Effector memory CD8-positive, alpha-beta T cell (primary cell): Measurements from ENCODE around the gene PTPRR.
A peak's percentile ranks its signal among the peaks of the same experiment; 100 is the strongest.

Experiments used
- ATAC-seq: fragments of 150-1000 bp; cut with Tn5 transposase; replicated peaks from 2 replicates; pipeline ENCODE4 v1.10.0; 2021; ENCODE audit warnings: mild to moderate bottlenecking, moderate library complexity
- DNase-seq, 3 experiments: peaks; one replicate each; pipeline ENCODE4 v3.0.0; 2021
- H3K27ac Mint-ChIP-seq, 2 donors: one replicate each; pipeline ENCODE4 v1.8.0; 2022; ENCODE audit warnings: mild to moderate bottlenecking in 2 of 2, mixed read lengths in 2 of 2, moderate library complexity in 2 of 2
- H3K27me3 Mint-ChIP-seq, 2 donors: one replicate each; pipeline ENCODE4 v1.8.0; 2022; ENCODE audit warnings: mixed read lengths in 2 of 2
- H3K36me3 Mint-ChIP-seq: one replicate; pipeline ENCODE4 v1.8.0; 2022; ENCODE audit warnings: mild to moderate bottlenecking, moderate library complexity, mixed read lengths; ENCODE audit not compliant: insufficient read depth
- H3K4me1 Mint-ChIP-seq, 2 donors: one replicate each; pipeline ENCODE4 v1.8.0; 2022; ENCODE audit warnings: low read depth in 2 of 2, mixed read lengths in 2 of 2
- H3K4me3 Mint-ChIP-seq, 2 donors: one replicate each; pipeline ENCODE4 v1.8.0; 2022; ENCODE audit warnings: mild to moderate bottlenecking in 2 of 2, mixed read lengths in 2 of 2, moderate library complexity in 2 of 2
- H3K9me3 Mint-ChIP-seq, 2 donors: one replicate each; pipeline ENCODE4 v1.8.0; 2022; ENCODE audit warnings: mixed read lengths in 2 of 2

PTPRR gene

DNA sequence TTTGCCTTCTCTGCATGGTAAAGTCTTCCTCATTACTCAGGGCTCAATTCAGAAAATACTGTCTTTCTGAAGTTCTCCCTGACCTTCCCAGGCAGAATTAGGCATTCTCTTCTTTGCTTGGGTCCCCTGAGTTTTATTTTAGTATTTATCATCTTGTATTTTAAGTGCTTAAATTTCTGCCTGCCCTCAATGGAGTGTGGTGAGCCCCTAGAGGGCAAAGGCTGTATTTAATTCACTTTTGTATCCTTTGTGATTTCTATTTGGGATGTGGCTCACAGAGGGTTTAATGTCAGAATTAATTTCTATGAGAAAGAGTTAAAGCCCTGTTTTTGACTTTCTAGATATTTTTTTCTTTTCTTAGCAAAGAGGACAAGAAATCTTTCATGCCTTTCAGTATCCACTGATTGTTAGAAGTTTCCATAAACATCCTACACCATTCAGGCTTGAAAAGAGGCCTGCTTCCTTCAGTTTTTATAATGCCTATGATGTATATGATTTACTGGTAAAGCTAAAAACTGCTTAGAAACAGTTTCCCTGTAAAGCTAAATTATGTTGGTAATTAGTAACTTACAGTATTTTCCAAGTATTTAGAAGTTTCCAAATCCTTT, 227.8 kb downstream of the PTPRR start:
- no peak for ATAC-seq
- Mint-ChIP-seq H3K4me3 (no peak overlapping the region), H3K27ac (no peak overlapping the region), H3K36me3 (no peaks in the 10 kb centered on the region), H3K9me3 (no peaks in the 10 kb centered on the region), H3K27me3 (no peaks in the 10 kb centered on the region), H3K4me1 (no peaks in the 10 kb centered on the region)
- DNase-seq = no peak

DNA sequence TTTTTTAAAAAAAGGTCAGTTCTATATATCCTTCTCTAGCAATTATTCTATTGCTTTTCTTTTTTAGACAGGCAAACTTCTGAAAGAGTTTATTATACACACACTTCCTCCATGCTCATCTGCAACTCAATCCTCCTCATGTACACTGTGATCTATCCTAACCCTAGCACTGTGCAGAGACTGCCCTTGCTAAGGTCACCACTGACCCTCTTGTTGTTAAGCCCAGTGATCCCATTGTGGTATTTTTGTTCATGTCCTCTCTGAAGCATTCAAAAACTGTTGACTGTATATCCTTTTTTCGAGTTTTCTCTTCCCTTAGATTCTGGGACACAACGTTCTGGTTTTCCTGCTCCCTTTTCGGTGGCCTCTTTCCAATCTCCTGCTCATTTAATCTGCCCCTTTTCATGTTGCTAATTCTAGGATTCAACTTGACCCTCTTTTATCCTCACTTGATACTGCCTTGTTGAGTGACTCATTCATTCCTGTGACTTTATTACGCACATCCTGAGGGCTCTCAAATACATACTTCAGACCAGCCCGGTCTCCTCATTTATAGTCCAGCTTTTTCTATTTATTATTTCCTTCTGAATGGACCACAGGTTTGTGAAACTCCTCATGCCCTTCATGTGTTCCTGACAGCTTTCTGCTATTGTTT, 229.4 kb downstream of the PTPRR start:
- no peaks in the 10 kb centered on the region for H3K9me3 Mint-ChIP-seq
- no peak for DNase-seq

DNA sequence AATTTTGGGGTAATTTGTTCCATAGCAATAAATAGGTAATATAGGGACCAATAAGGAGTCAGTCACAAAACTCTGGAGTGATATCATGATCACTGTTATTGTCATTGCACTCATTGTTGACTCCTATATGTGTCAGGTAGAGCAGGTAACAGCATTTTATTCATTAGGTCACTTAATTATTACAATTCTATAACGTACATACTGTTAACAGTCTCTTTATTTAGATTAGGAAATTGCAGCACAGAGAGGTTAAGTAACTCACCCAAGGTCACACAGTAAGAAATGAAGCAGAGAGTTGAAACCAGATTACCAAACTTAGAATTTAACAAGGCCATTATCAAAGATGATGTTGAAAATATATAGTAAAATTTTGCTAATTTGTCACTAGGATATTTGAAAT, 233.6 kb downstream of the PTPRR start:
- Mint-ChIP-seq H3K4me1 (no peaks in the 10 kb centered on the region), H3K36me3 (no peaks in the 10 kb centered on the region), H3K27ac (no peak overlapping the region), H3K27me3 (peaks cover 0 to 7% of the 10 kb centered on the region in 2 donors), H3K9me3 (no peaks in the 10 kb centered on the region), H3K4me3 (no peak overlapping the region)
- DNase-seq (no peak), ATAC-seq (no peak)

More for the DNA sequence above, 229.4 kb downstream of the PTPRR start:
- no peak for ATAC-seq
- Mint-ChIP-seq H3K4me1 (no peaks in the 10 kb centered on the region), H3K36me3 (no peaks in the 10 kb centered on the region), H3K4me3 (no peak overlapping the region), H3K27ac (no peak overlapping the region), H3K27me3 (no peaks in the 10 kb centered on the region)

DNA sequence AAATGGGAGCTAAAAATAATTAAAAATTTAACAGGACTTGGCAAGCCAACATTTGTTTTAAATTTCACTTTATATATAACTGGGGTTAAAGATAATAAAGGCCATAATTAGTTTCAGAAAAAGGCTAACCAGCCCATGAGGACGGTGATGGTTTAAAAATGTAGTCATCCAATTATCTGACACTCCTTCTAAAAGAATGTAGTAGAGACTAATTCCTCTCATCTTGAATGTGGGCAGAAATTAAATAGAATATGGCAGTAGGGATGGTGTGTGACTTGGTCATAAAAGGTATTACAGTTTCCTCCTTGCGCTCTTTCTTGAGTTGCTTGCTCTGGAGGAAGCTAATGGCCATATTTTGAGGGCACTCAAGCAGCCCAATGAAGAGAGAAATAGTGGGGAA, 234.2 kb downstream of the PTPRR start:
- Mint-ChIP-seq H3K36me3 (no peaks in the 10 kb centered on the region), H3K9me3 (no peaks in the 10 kb centered on the region), H3K27ac (no peak overlapping the region), H3K27me3 (peaks cover 0 to 7% of the 10 kb centered on the region in 2 donors), H3K4me1 (no peaks in the 10 kb centered on the region), H3K4me3 (no peak overlapping the region)
- ATAC-seq (no peak), DNase-seq (no peak)

DNA sequence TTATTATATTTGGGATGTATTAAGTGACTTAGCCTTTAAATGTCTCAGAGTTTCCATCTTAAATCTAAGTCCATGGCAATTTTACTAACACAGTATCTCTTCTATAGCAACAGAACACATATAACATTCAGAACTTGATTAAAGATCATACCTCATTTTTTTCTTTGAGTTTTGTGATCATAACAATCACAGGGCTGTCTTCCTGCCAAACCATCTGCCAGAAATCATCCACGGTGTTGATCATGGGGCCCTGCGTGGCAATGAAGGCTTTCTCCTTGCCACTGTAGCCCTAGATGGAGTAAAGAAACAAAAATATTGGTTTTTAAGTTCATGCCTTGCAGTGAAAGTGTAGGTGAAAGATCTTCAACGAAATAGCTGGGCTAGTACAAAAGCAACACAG, 236.6 kb downstream of the PTPRR start:
- DNase-seq = no peak
- Mint-ChIP-seq H3K4me1 (no peaks in the 10 kb centered on the region), H3K4me3 (no peak overlapping the region), H3K9me3 (no peaks in the 10 kb centered on the region), H3K27me3 (peaks cover 0 to 7% of the 10 kb centered on the region in 2 donors), H3K27ac (no peak overlapping the region), H3K36me3 (no peaks in the 10 kb centered on the region)
- ATAC-seq = no peak

DNA sequence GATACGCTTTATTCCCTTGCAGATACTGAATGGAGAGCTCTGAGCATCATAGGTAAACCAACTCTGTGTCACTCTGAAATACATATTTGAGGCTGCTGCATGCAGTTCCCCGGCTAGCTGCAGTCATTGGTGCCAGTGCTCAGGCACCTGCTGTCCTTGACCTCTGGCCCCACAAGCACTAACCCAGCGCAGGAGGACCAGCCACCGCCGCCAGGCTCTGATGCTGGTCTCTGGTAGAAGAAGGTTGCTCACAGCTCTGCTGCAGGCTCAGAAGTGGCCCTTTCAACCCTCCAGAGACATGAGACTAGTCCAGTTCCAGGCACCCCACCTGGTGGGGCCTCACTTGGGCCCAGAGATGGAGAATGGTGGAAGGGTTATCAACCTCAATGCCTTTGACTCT, 248.8 kb downstream of the PTPRR start:
- H3K27ac Mint-ChIP-seq = no peak overlapping the region
- H3K4me3 Mint-ChIP-seq = no peak overlapping the region
- DNase-seq (no peak), ATAC-seq (no peak)
- H3K9me3 Mint-ChIP-seq = peaks cover 0 to 6% of the 10 kb centered on the region in 2 donors
- peaks cover 0 to 8% of the 10 kb centered on the region in 2 donors for H3K27me3 Mint-ChIP-seq
- H3K36me3 Mint-ChIP-seq = no peaks in the 10 kb centered on the region
- H3K4me1 Mint-ChIP-seq = no peaks in the 10 kb centered on the region

DNA sequence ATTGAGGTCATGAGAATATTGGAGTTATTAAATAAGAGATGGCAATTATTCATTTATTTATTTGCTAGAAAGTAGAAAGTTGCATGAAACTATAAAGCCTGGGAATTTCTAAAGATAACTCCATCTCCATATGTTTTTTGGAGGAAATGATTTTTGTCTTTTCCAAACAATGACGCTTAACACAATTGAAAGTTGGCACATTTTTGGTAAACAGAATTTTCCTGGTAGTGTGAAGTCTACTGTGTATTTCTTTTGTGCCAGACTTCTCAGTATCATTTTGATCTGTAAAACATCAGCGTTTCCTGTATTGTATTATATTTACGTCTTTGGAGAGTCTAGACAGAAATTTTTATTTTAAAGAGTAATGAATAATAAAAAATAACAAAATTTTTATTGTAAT, 249.6 kb downstream of the PTPRR start:
- Mint-ChIP-seq H3K27me3 (peaks cover 0 to 8% of the 10 kb centered on the region in 2 donors), H3K4me1 (no peaks in the 10 kb centered on the region), H3K36me3 (no peaks in the 10 kb centered on the region), H3K4me3 (no peak overlapping the region), H3K27ac (no peak overlapping the region), H3K9me3 (peaks cover 0 to 6% of the 10 kb centered on the region in 2 donors)
- DNase-seq (no peak), ATAC-seq (no peak)

DNA sequence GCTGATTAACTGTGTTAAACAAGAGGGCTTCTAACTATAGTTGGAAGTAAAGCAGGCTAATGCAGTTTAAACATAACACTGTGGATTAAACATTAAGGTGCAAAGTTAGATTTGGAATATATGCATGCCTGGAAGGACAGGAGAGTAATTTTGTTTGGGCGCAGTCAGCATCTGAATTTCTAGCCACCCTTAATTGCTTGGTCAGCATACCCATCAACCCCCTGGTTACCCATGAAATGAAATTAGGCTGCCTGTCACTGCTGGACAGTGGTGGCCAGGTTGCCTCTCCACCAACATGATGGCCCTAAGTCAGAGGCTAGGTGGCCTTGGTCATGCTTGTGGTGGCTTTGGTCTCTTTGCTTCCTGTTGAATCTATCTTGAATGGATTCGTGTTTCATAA, 253.3 kb downstream of the PTPRR start:
- Mint-ChIP-seq H3K4me1 (no peaks in the 10 kb centered on the region), H3K27ac (no peak overlapping the region), H3K36me3 (no peaks in the 10 kb centered on the region), H3K4me3 (no peak overlapping the region), H3K9me3 (peaks cover 0 to 2% of the 10 kb centered on the region in 2 donors), H3K27me3 (peaks cover 0 to 3% of the 10 kb centered on the region in 2 donors)
- ATAC-seq (no peak), DNase-seq (no peak)

DNA sequence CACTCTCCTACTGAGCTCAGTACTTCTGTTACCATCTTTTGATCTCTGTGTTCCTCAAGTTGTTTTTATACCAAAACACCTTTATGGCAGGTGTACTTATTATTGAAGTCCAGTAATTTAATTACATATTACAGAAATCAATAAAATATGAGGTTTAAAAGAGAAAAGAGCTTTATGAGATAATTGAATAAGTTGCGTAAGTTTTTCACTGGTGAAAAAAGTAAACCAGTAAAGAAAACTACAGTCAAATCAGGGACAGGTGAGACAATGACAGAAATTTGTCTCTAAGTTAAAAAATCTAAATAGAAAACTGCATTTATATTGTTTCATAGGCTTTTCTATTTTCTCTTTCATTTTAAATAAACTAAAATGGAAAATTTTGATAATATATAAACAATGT, 254.2 kb downstream of the PTPRR start:
- Mint-ChIP-seq H3K36me3 (no peaks in the 10 kb centered on the region), H3K27me3 (no peaks in the 10 kb centered on the region), H3K4me1 (peaks cover 4 to 7% of the 10 kb centered on the region in 2 donors), H3K27ac (no peak overlapping the region), H3K9me3 (no peaks in the 10 kb centered on the region), H3K4me3 (no peak overlapping the region)
- DNase-seq (no peak), ATAC-seq (no peak)

DNA sequence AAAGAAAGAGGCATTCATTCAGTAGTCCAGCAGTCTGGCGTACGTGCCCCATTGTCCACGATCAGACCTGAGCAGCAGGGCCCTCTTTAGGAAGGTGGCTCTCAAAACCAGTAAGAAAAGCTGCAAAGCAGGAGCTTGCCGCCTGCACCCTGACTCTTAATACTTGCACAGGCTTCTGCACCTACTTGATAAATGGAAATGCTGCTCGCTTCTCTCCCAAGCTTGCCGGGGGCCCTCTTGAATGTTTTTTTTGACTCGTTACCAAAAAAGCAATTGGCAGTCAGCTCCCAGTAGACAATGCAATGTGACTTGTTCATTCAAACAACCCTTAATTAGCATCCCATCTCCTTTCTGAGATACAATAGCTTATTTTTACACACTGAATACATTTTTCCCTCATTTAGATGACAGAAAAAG, 256.1 kb downstream of the PTPRR start:
- H3K9me3 Mint-ChIP-seq = no peaks in the 10 kb centered on the region

DNA sequence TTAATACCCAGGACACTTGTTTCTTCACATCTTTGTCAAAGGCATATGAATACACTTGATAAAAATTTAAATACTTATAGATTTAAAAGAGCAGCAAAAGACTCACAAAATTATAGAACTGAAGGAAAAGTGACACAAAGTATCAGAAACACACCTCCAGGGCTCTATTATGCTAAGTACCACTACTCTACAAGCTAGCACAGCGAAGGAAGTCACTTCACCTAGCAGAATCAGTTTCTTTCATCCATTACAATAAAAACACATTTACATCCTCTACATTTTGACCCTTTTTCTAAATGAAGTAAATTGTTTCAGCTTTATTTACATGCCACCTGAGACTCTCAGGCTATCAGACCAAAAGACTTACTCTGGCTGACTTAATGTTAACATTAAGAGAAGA, 256.7 kb downstream of the PTPRR start:
- DNase-seq = no peak
- Mint-ChIP-seq H3K27ac (no peak overlapping the region), H3K36me3 (no peaks in the 10 kb centered on the region), H3K9me3 (no peaks in the 10 kb centered on the region), H3K27me3 (no peaks in the 10 kb centered on the region), H3K4me3 (no peak overlapping the region), H3K4me1 (peaks cover 4 to 7% of the 10 kb centered on the region in 2 donors)
- no peak for ATAC-seq

More for the DNA sequence above, 256.1 kb downstream of the PTPRR start:
- H3K27me3 Mint-ChIP-seq = no peaks in the 10 kb centered on the region
- no peak overlapping the region for H3K4me3 Mint-ChIP-seq
- no peaks in the 10 kb centered on the region for H3K36me3 Mint-ChIP-seq
- DNase-seq = no peak
- H3K4me1 Mint-ChIP-seq = peaks cover 4 to 7% of the 10 kb centered on the region in 2 donors
- ATAC-seq = no peak
- no peak overlapping the region for H3K27ac Mint-ChIP-seq

DNA sequence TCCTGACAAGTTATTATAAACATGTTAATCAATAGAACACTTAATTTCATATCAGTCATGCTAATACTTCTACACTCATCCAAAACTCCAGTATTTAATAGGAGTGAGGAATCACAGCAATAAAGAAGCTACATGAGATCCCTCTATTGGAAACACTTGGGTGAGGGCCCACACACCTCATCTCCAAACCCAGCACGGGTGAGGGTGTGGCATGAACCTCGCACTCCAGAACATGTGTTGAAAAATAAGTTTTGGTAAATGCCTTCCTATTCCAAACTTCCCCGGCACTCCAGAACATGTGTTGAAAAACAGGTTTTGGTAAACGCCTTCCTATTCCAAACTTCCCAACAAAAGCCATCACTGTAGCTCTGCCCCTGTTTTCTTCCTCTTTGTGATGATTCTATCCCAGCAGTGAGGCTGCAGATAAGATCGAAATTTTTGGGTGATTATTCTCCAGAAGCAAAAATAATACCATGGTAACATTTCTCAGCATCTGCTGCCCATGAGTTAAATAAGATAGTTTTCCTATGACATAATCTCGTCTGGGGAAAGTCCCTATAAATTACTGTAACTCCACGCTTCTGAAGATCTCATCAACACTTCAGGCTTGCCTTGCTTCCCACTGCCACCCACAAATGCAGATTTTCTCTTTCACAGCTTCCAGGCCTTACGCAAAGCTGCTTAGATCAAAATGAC, 258.9 kb downstream of the PTPRR start:
- Mint-ChIP-seq H3K27me3 (no peaks in the 10 kb centered on the region), H3K27ac (peak overlapping the region in 1 of 2 donors; percentile 76), H3K4me3 (no peak overlapping the region), H3K9me3 (no peaks in the 10 kb centered on the region), H3K36me3 (no peaks in the 10 kb centered on the region), H3K4me1 (peaks cover 4 to 7% of the 10 kb centered on the region in 2 donors)
- no peak for ATAC-seq
- no peak for DNase-seq

DNA sequence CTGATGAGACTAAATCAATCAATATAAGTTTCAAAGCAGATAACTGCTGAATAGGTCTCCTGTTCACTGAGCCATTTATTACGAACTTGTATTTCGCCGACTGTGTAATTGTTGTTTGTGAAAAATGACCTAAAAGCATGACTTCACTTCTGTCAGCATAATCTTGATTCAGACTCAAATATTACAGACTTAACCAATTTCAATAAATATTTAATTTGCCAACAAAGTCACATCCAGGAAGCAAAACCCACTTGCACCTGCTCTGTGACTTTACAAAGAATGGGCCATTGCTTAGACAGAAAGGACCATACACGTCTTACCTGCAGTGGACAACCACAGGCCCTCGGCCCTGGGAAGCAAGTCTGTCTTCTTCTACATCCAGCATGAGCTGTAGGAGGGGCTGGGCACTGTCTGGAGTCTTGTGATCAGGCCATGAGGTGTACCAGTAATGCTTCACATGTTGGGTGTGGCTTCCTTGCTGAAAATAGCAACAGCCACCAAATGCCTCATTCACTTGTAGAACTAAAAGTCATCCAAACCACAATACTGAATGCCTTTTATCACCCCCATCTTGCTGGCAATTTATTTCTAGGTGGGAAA, 259.8 kb downstream of the PTPRR start:
- no peak overlapping the region for H3K4me3 Mint-ChIP-seq
- peak overlapping the region in 1 of 2 donors; percentile 76 for H3K27ac Mint-ChIP-seq
- no peaks in the 10 kb centered on the region for H3K27me3 Mint-ChIP-seq
- peaks cover 4 to 7% of the 10 kb centered on the region in 2 donors for H3K4me1 Mint-ChIP-seq
- ATAC-seq (peak; percentile 37), DNase-seq (no peak)
- H3K36me3 Mint-ChIP-seq = no peaks in the 10 kb centered on the region
- no peaks in the 10 kb centered on the region for H3K9me3 Mint-ChIP-seq
